Mesenchymal stem cell (in vitro differentiated cells and primary cell): ENCODE results near the gene SLC3A2.

Experiments
- DNase-seq: peaks from one replicate; pipeline ENCODE4 v3.0.0-alpha.2; 2013
- H2AFZ ChIP-seq: one replicate; pipeline ENCODE4 v1.6.1; 2013; ENCODE audit warnings: low read depth, mild to moderate bottlenecking, control low read depth, inconsistent platforms, low read length, moderate library complexity
- H2AK5ac ChIP-seq: 2 replicates; pipeline ENCODE4 v1.6.1; 2013; ENCODE audit warnings: low read length, moderate library complexity, mild to moderate bottlenecking, inconsistent platforms; ENCODE audit not compliant: severe bottlenecking
- H2BK120ac ChIP-seq: one replicate; pipeline ENCODE4 v1.6.1; 2013; ENCODE audit warnings: low read depth, mild to moderate bottlenecking, inconsistent platforms, low read length, moderate library complexity
- H2BK12ac ChIP-seq, 2 experiments: one replicate each; pipeline ENCODE4 v1.6.1; 2013; ENCODE audit warnings: inconsistent platforms in 2 of 2, low read length in 2 of 2, mild to moderate bottlenecking in 2 of 2, moderate library complexity in 2 of 2, control low read depth in 1 of 2
- H2BK15ac ChIP-seq: one replicate; pipeline ENCODE4 v1.6.1; 2013; ENCODE audit warnings: mild to moderate bottlenecking, low read depth, inconsistent platforms; ENCODE audit not compliant: poor library complexity, severe bottlenecking
- H2BK5ac ChIP-seq: 2 replicates; pipeline ENCODE4 v1.6.1; 2013; ENCODE audit warnings: low read depth, mild to moderate bottlenecking, low read length, control low read depth, inconsistent platforms; ENCODE audit not compliant: poor library complexity, severe bottlenecking
- H3K14ac ChIP-seq, 2 experiments: one replicate each; pipeline ENCODE4 v1.6.1; 2013; ENCODE audit warnings: inconsistent platforms in 2 of 2, low read length in 2 of 2, control low read depth in 1 of 2, mild to moderate bottlenecking in 1 of 2, moderate library complexity in 1 of 2
- H3K18ac ChIP-seq, 2 experiments: one replicate each; pipeline ENCODE4 v1.6.1; 2013; ENCODE audit warnings: inconsistent platforms in 2 of 2, low read length in 2 of 2, control low read depth in 1 of 2, low read depth in 1 of 2, mild to moderate bottlenecking in 1 of 2
- H3K23ac ChIP-seq, 2 experiments: one replicate each; pipeline ENCODE4 v1.6.1; 2013; ENCODE audit warnings: inconsistent platforms in 2 of 2, low read length in 2 of 2, mild to moderate bottlenecking in 2 of 2, moderate library complexity in 2 of 2, control low read depth in 1 of 2
- H3K27ac ChIP-seq: 2 replicates; pipeline ENCODE4 v1.5.1; 2013; ENCODE audit warnings: mild to moderate bottlenecking, moderate library complexity, low read length, control low read depth, inconsistent platforms; ENCODE audit not compliant: poor library complexity, severe bottlenecking
- H3K27me3 ChIP-seq, 2 experiments: 2 replicates each; pipeline versions ENCODE4 v1.6.1 to v1.7.0; 2013; ENCODE audit warnings: low read length in 2 of 2, mild to moderate bottlenecking in 2 of 2, moderate library complexity in 2 of 2, control low read depth in 1 of 2, inconsistent platforms in 1 of 2; ENCODE audit not compliant: control insufficient read depth in 1 of 2, insufficient read depth in 1 of 2
- H3K36me3 ChIP-seq, 2 experiments: 2 replicates each; pipeline versions ENCODE4 v1.6.1 to v1.7.0; 2013; ENCODE audit warnings: low read length in 2 of 2, control low read depth in 1 of 2, inconsistent platforms in 1 of 2, low read depth in 1 of 2, mild to moderate bottlenecking in 1 of 2; ENCODE audit not compliant: insufficient read depth in 2 of 2, control insufficient read depth in 1 of 2
- H3K4ac ChIP-seq, 2 experiments: one replicate each; pipeline ENCODE4 v1.6.1; 2013; ENCODE audit warnings: inconsistent platforms in 2 of 2, low read length in 2 of 2, mild to moderate bottlenecking in 2 of 2, moderate library complexity in 2 of 2, control low read depth in 1 of 2, low read depth in 1 of 2
- H3K4me1 ChIP-seq: 2 replicates; pipeline ENCODE4 v1.6.1; 2013; ENCODE audit warnings: low read depth, low read length, control low read depth; ENCODE audit not compliant: control insufficient read depth, insufficient read depth
- H3K4me2 ChIP-seq: 2 replicates; pipeline ENCODE4 v1.6.1; 2013; ENCODE audit warnings: low read length, mild to moderate bottlenecking, inconsistent platforms; ENCODE audit not compliant: poor library complexity, severe bottlenecking
- H3K4me3 ChIP-seq, 2 experiments: 2 replicates each; pipeline versions ENCODE4 v1.5.1 to v1.7.0; 2013; ENCODE audit warnings: low read length in 2 of 2, mild to moderate bottlenecking in 2 of 2, control low read depth in 1 of 2, low read depth in 1 of 2; ENCODE audit not compliant: insufficient read depth in 1 of 2
- H3K79me1 ChIP-seq: replicated peaks from 2 replicates; pipeline ENCODE4 v1.6.1; 2013; ENCODE audit warnings: mild to moderate bottlenecking, control low read depth, low read length, inconsistent platforms; ENCODE audit not compliant: poor library complexity, severe bottlenecking
- H3K9ac ChIP-seq: 2 replicates; pipeline ENCODE4 v1.7.0; 2013; ENCODE audit warnings: mild to moderate bottlenecking, low read length, moderate library complexity
- H3K9me3 ChIP-seq: 2 replicates; pipeline ENCODE4 v1.7.0; 2013; ENCODE audit warnings: mild to moderate bottlenecking, low read length; ENCODE audit not compliant: control insufficient read depth
- H4K8ac ChIP-seq: one replicate; pipeline ENCODE4 v1.6.1; 2013; ENCODE audit warnings: inconsistent platforms, mild to moderate bottlenecking, low read length, moderate library complexity
- H4K91ac ChIP-seq: one replicate; pipeline ENCODE4 v1.6.1; 2013; ENCODE audit warnings: mild to moderate bottlenecking, low read length, inconsistent platforms
- WGBS: methylation state at CpG from one replicate; pipeline ENCODE4 v1.1.7; 2013; ENCODE audit warnings: mixed read lengths; 5-methylcytosine and 5-hydroxymethylcytosine counted together

Gene SLC3A2

DNA sequence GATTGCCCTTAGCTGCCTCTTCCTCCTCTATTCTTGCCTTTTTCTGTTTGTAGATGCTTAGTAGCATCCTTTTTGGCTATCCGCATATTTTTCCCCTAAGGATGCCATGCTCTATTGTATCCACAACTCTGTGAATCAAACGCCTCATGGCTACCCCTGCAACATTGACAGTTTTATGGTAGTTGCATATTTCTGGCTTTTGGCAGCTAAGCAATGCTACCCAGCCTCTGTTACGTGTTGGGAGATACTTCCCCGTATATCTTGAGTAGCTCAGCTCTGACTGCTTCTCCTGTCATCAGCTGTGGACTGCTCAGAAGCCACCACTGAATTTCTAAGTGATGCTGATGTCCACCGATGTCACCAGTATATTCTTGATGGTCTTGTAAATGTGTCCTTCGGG is 15.1 kb upstream of the SLC3A2 start:
- Histone ChIP-seq H3K23ac (no peak overlapping the region), H3K27me3 (no peaks in the 10 kb centered on the region), H2BK120ac (no peak overlapping the region), H2BK12ac (no peak overlapping the region), H2AFZ (no peak overlapping the region), H3K4ac (no peak overlapping the region), H3K14ac (no peak overlapping the region), H4K8ac (no peak overlapping the region), H3K18ac (no peak overlapping the region), H3K4me3 (no peak overlapping the region), H2AK5ac (no peak overlapping the region), H4K91ac (no peak overlapping the region), H3K27ac (no peak overlapping the region), H2BK5ac (no peak overlapping the region), H3K4me2 (no peak overlapping the region), H2BK15ac (no peak overlapping the region), H3K9me3 (no peaks in the 10 kb centered on the region), H3K4me1 (no peaks in the 10 kb centered on the region), H3K9ac (no peak overlapping the region), H3K79me1 (peaks cover 15% of the 10 kb centered on the region), H3K36me3 (no peaks in the 10 kb centered on the region)
- DNase-seq: no peak
- 84% methylated on average over 6 of the region's 6 CpGs for WGBS

DNA sequence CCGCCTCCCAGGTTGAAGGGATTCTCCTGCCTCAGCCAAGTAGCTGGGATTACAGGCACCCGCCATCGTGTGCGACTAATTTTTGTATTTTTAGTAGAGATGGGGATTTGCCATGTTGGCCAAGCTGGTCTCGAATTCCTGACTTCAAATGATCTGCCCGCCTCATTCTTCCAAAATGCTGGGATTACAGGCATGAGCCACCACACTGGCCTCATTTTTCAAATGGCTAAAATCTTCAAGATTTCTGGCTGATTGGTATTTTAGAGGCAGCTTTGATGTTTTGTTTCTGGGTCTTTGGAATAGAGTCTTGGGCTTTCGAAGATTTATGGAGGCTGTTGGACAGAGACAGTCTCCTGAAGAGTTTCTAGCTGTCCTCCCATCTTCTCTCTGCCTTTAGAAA is 5.8 kb upstream of the SLC3A2 start:
- Histone ChIP-seq H3K23ac (no peak overlapping the region), H3K9ac (no peak overlapping the region), H4K8ac (no peak overlapping the region), H3K4me2 (no peak overlapping the region), H2BK120ac (no peak overlapping the region), H2AK5ac (no peak overlapping the region), H4K91ac (no peak overlapping the region), H3K4me1 (peaks cover 8% of the 10 kb centered on the region), H3K18ac (no peak overlapping the region), H2BK15ac (no peak overlapping the region), H3K9me3 (no peaks in the 10 kb centered on the region), H3K4ac (no peak overlapping the region), H3K27me3 (no peaks in the 10 kb centered on the region), H2BK5ac (no peak overlapping the region), H2BK12ac (no peak overlapping the region), H3K36me3 (no peaks in the 10 kb centered on the region), H3K14ac (no peak overlapping the region), H3K4me3 (no peak overlapping the region), H3K27ac (no peak overlapping the region), H2AFZ (no peak overlapping the region), H3K79me1 (peaks cover 7% of the 10 kb centered on the region)
- WGBS: 100% methylated on average over 6 of the region's 7 CpGs
- no peak for DNase-seq

DNA sequence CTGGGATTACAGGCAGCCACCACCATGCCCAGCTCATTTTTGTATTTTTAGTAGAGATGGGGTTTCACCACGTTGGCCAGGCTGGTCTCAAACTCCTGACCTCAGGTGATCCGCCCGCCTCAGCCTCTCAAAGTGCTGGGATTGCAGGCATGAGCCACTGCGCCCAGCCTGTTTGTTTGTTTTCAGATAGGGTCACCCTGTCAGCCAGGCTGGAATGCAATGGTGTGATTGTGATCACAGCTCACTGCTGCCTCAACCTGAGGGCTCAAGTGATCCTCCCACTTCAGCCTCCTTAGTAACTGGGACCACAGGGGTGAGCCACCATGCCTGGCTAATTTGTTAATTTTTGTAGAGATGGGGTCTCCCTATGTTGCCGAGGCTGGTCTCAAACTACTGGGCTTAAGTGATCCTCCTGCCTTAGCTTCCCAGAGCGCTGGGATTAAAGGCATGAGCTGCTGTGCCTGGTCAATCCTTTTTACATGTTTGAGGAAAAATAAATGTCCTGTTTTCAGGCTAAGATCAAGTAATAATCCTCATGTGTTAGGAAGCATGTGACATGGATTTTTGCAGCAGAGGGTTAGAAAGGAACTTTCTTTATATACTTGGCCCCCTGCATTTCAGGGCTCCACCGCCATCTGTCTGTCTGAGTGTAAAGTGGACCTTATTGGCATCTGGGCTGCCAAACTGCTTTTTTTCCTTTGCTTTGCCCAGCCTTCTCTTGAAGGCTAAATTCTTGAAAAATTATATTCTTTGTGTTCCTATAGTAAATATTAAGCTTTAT is 4.8 kb upstream of the SLC3A2 start:
- H3K36me3 ChIP-seq: no peaks in the 10 kb centered on the region
- no peak overlapping the region for H3K4ac ChIP-seq
- H3K18ac ChIP-seq: no peak overlapping the region
- DNase-seq: no peak
- H2BK5ac ChIP-seq: no peak overlapping the region
- H3K14ac ChIP-seq: no peak overlapping the region
- H3K9me3 ChIP-seq: no peaks in the 10 kb centered on the region
- no peak overlapping the region for H3K4me3 ChIP-seq
- no peak overlapping the region for H2BK12ac ChIP-seq
- no peak overlapping the region for H2AFZ ChIP-seq
- peaks cover 10% of the 10 kb centered on the region for H3K4me1 ChIP-seq
- H2BK120ac ChIP-seq: no peak overlapping the region
- H4K8ac ChIP-seq: no peak overlapping the region
- no peaks in the 10 kb centered on the region for H3K27me3 ChIP-seq
- 88% methylated on average over 6 of the region's 7 CpGs for WGBS
- H4K91ac ChIP-seq: no peak overlapping the region
- H3K9ac ChIP-seq: no peak overlapping the region
- H2AK5ac ChIP-seq: no peak overlapping the region
- H3K79me1 ChIP-seq: peaks cover 7% of the 10 kb centered on the region
- H3K23ac ChIP-seq: no peak overlapping the region
- H3K4me2 ChIP-seq: no peak overlapping the region
- no peak overlapping the region for H3K27ac ChIP-seq
- no peak overlapping the region for H2BK15ac ChIP-seq

DNA sequence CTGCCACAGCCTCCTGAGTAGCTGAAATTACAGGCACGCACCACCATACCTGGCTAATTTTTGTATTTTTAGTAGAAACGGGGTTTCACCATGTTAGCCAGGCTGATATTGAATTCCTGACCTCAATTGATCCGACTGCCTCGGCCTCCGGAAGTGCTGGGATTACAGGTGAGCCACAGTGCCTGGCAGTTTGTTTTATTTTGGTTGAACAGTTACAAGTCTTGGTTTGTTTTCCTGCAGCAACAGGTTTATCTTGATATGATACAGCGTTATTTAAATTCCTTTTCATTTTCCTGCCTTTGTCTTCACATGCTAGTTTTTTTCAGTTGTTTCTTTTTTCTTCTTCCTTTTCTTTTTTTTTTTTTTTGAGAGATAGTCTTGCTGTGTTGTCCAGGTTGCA is 4.0 kb upstream of the SLC3A2 start:
- no peak overlapping the region for H2AK5ac ChIP-seq
- no peaks in the 10 kb centered on the region for H3K36me3 ChIP-seq
- no peak overlapping the region for H3K23ac ChIP-seq
- 98% methylated on average over 5 of the region's 6 CpGs for WGBS
- no peak overlapping the region for H3K9ac ChIP-seq
- no peaks in the 10 kb centered on the region for H3K27me3 ChIP-seq
- H2BK15ac ChIP-seq: no peak overlapping the region
- peaks cover 10% of the 10 kb centered on the region for H3K4me1 ChIP-seq
- no peak overlapping the region for H2AFZ ChIP-seq
- no peak overlapping the region for H3K4me3 ChIP-seq
- no peak overlapping the region for H3K18ac ChIP-seq
- no peak overlapping the region for H2BK12ac ChIP-seq
- no peak overlapping the region for H3K27ac ChIP-seq
- DNase-seq: no peak
- H3K9me3 ChIP-seq: no peaks in the 10 kb centered on the region
- H3K4me2 ChIP-seq: no peak overlapping the region
- H2BK120ac ChIP-seq: no peak overlapping the region
- no peak overlapping the region for H3K14ac ChIP-seq
- H3K4ac ChIP-seq: no peak overlapping the region
- peaks cover 7% of the 10 kb centered on the region for H3K79me1 ChIP-seq
- no peak overlapping the region for H4K91ac ChIP-seq
- no peak overlapping the region for H2BK5ac ChIP-seq
- H4K8ac ChIP-seq: no peak overlapping the region
